ENCODE results near the gene ZNF805.
A peak's percentile ranks its signal among the peaks of the same experiment; 100 is the strongest.
"Not testable (repeated sequence)": the region's sequence is repeated elsewhere in the genome, so short reads cannot be mapped to it uniquely, and the experiment has no call there.

ZNF805 gene

GRCh38 chr19:57269515-57270250 lies 29.3 kb downstream of the ZNF805 start:
- no peak for DNase-seq

GRCh38 chr19:57271280-57271679 lies 30.8 kb downstream of the ZNF805 start:
- DNase-seq = no peak

- no peak for DNase-seq
Measured at GRCh38 chr19:57273014-57273413, 32.6 kb downstream of the ZNF805 start.

- DNase-seq = no peak
Measured at GRCh38 chr19:57276430-57276829, 36.0 kb downstream of the ZNF805 start.

- DNase-seq = not testable (repeated sequence)
Measured at GRCh38 chr19:57278481-57278880, 38.0 kb downstream of the ZNF805 start.

- peak; percentile 96 for DNase-seq
Measured at GRCh38 chr19:57279418-57280164, 39.2 kb downstream of the ZNF805 start.

GRCh38 chr19:57280165-57280961 lies 39.9 kb downstream of the ZNF805 start, which contains the start of gene ZNF460:
TSS of gene ZNF460 (plus strand) at chr19:57280485. CDS start at chr19:57280807, 322 bp downstream.
- peak; percentile 98 for DNase-seq

- peak; percentile 77 for DNase-seq
Measured at GRCh38 chr19:57280962-57281400, 40.5 kb downstream of the ZNF805 start.

- DNase-seq = peak; percentile 36
Measured at GRCh38 chr19:57282011-57282643, 41.7 kb downstream of the ZNF805 start.

- DNase-seq = no peak
Measured at GRCh38 chr19:57288373-57288772, 47.9 kb downstream of the ZNF805 start.

GRCh38 chr19:57290970-57291369 lies 50.5 kb downstream of the ZNF805 start:
- DNase-seq = no peak

- no peak for DNase-seq
Measured at GRCh38 chr19:57292547-57292946, 52.1 kb downstream of the ZNF805 start.

GRCh38 chr19:57293719-57294118 lies 53.3 kb downstream of the ZNF805 start:
- DNase-seq = no peak

- DNase-seq = no peak
Measured at GRCh38 chr19:57302020-57302465, 61.6 kb downstream of the ZNF805 start.

- no peak for DNase-seq
Measured at GRCh38 chr19:57302727-57303401, 62.4 kb downstream of the ZNF805 start.
